ENCODE data around the gene OGDH.
"Not testable (repeated sequence)": the region's sequence is repeated elsewhere in the genome, so short reads cannot be mapped to it uniquely, and the experiment has no call there.

The OGDH gene

DNA sequence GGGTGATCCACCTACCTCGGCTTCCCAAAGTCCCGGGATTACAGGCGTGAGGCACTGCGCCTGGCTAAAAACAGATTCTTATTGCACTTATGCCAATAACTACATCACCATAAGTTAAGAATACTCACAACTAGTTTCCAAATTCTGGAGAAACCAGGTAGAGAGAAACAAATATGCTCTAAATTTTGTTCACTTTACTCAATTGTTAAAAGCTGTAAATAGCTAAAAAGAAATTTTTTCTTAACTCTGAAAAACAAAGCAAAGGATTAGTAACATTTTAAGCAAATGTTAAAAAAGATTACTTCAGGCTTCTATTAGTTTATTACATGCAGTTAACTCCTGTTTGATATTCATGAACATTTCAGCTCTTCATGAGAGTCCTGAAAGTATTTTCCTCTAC is 113.9 kb downstream of the OGDH start:
- Histone ChIP-seq H3K27me3 (ENCODE audit: control insufficient read depth in 1 of 2, insufficient read depth in 2 of 2, low read length in 2 of 2) (no peaks in the 10 kb centered on the region), H3K36me3 (ENCODE audit: insufficient read depth, low read length) (no peaks in the 10 kb centered on the region), H3K9ac (ENCODE audit: low read length) (no peak overlapping the region), H3K27ac (ENCODE audit: low read depth, low read length) (no peak overlapping the region), H3K9me3 (ENCODE audit: low read length) (no peaks in the 10 kb centered on the region), H3K4me3 (ENCODE audit: low read depth in 1 of 2, low read length in 2 of 2) (no peak overlapping the region), H3K4me1 (ENCODE audit: insufficient read depth, low read length) (no peaks in the 10 kb centered on the region)

DNA sequence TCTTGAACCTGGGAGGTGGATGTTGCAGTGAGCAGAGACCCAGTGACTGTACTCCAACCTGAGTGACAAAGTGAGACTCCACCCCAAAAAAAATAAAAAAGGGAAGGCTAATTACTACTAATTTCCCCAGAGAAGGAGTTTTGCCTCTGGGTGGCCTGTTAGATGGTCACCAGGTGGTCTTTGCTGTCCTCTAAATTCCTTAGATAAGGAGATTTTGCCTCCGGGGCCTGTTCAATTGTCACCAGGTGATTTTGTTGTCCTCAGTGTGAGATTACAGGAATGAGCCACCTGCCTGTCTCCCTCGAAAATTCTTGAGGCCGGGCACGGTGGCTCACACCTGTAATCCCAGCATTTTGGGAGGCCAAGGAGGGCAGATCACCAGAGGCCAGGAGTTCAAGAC is 117.8 kb downstream of the OGDH start:
- Histone ChIP-seq H3K27ac (ENCODE audit: low read depth, low read length) (no peak overlapping the region), H3K36me3 (ENCODE audit: insufficient read depth, low read length) (no peaks in the 10 kb centered on the region)

DNA sequence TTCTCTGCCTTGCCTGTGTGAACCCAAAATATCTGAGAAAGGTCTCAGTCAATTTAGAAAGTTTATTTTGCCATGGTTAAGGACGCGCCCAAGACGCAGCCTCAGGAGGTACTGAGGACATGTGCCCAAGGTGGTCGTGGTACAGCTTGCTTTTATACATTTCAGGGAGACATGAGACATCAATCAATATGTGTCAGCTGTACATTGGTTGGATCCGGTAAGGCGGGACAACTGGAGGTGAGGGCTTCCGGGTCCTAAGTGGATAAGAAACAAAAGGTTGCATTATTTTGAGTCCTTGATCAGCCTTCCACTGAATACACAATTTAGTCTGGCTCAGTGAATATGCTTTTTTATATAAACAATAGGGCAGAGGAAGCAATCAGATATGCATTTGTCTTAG is 119.8 kb downstream of the OGDH start:
- H3K27me3 ChIP-seq (ENCODE audit: control insufficient read depth in 1 of 2, insufficient read depth in 2 of 2, low read length in 2 of 2); H3K9me3 ChIP-seq (ENCODE audit: low read length); H3K4me1 ChIP-seq (ENCODE audit: insufficient read depth, low read length); H3K9ac ChIP-seq (ENCODE audit: low read length); H3K27ac ChIP-seq (ENCODE audit: low read depth, low read length); H3K4me3 ChIP-seq (ENCODE audit: low read depth in 1 of 2, low read length in 2 of 2); H3K36me3 ChIP-seq (ENCODE audit: insufficient read depth, low read length): not testable (repeated sequence)

More for the DNA sequence above, 117.8 kb downstream of the OGDH start:
- Histone ChIP-seq H3K4me3 (ENCODE audit: low read depth in 1 of 2, low read length in 2 of 2) (no peak overlapping the region), H3K4me1 (ENCODE audit: insufficient read depth, low read length) (no peaks in the 10 kb centered on the region), H3K27me3 (ENCODE audit: control insufficient read depth in 1 of 2, insufficient read depth in 2 of 2, low read length in 2 of 2) (no peaks in the 10 kb centered on the region), H3K9me3 (ENCODE audit: low read length) (no peaks in the 10 kb centered on the region), H3K9ac (ENCODE audit: low read length) (no peak overlapping the region)

DNA sequence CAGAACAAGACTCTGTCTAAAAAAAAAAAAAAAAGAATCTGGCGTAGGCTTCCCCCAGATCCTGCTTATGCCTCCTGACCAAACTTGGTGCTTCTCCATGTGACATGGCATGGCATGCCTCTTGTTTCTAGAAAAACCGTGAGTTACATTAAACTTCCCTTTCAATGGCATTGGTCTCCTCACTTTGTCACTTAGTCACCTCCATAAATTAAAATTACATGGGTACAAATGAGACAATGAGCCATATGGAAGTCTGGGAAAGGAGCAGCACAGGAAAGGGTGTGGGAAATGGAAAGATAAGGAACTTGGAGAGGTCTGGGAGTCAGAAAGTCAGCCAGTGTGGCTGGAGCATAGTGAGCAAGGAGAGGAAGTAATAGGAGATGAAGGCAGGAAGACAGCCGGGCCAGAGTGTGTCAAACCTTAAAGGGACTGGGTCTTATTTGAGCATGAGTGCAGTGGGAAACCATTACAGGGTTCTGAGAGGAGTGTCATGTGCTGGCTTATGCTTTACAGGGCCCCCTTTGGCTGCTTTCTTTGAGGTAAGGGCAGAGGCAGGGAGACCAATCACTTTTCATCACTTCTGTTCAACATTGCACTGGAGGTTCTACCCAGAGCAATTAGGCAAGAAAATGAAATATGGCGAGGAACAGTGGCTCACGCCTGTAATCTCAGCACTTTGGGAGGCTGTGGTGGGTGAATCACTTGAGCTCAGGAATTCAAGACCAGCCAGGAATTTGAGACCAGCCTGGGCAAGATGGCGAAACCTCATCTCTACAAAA is 120.9 kb downstream of the OGDH start:
- no peaks in the 10 kb centered on the region for H3K27me3 ChIP-seq (ENCODE audit: control insufficient read depth in 1 of 2, insufficient read depth in 2 of 2, low read length in 2 of 2)
- no peaks in the 10 kb centered on the region for H3K36me3 ChIP-seq (ENCODE audit: insufficient read depth, low read length)
- no peak overlapping the region for H3K27ac ChIP-seq (ENCODE audit: low read depth, low read length)
- no peaks in the 10 kb centered on the region for H3K9me3 ChIP-seq (ENCODE audit: low read length)
- no peaks in the 10 kb centered on the region for H3K4me1 ChIP-seq (ENCODE audit: insufficient read depth, low read length)
- H3K9ac ChIP-seq (ENCODE audit: low read length) = no peak overlapping the region
- no peak overlapping the region for H3K4me3 ChIP-seq (ENCODE audit: low read depth in 1 of 2, low read length in 2 of 2)

DNA sequence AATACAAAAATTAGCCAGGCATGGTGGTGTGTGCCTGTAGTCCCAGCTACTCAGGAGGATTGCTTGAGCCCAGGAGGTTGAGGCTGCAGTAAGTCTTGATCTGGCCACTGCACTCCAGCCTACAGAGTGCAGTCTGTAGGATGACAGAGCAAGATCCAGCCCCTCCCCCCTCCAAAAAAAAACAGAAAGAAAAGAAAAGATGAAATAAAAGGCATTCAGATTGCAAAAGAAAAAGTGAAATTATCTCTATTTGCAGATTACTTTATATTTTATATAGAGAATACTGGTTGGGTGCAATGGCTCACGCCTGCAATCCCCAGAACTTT is 121.5 kb downstream of the OGDH start:
- Histone ChIP-seq H3K9ac (ENCODE audit: low read length) (no peak overlapping the region), H3K4me1 (ENCODE audit: insufficient read depth, low read length) (no peaks in the 10 kb centered on the region), H3K36me3 (ENCODE audit: insufficient read depth, low read length) (no peaks in the 10 kb centered on the region), H3K4me3 (ENCODE audit: low read depth in 1 of 2, low read length in 2 of 2) (no peak overlapping the region), H3K27ac (ENCODE audit: low read depth, low read length) (no peak overlapping the region), H3K27me3 (ENCODE audit: control insufficient read depth in 1 of 2, insufficient read depth in 2 of 2, low read length in 2 of 2) (no peaks in the 10 kb centered on the region), H3K9me3 (ENCODE audit: low read length) (no peaks in the 10 kb centered on the region)

DNA sequence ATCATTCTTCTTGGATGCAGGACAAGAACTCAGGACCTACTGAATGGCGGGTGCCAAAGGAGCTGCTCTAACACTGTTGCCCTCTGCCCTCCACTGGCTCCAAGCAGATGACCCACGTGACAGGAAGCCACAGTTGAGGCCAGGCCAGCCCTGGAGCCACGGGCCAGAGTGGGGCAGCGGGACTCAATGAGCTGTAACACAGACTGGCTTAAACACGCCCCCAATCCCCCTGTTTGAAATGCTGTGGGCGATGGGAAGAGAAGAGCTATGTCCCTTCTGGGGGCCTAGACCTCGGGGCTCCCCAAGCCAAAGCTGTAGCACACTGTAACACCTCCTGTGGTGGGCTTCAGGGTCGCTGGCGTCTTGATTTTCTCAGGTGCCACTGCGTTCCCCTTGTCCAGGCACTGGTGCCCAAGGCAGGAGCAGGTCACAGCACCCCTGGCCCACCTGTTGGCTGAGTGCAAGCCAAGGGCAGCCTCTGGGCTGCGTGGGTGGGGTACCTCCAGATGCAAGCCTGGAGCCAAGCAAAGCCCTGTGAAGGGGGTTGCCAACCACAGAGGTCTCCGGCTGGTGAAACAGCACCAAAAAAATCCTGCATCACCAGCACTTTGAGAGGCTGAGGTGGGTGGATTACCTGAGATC is 123.6 kb downstream of the OGDH start:
- Histone ChIP-seq H3K4me3 (ENCODE audit: low read depth in 1 of 2, low read length in 2 of 2) (no peak overlapping the region), H3K36me3 (ENCODE audit: insufficient read depth, low read length) (no peaks in the 10 kb centered on the region), H3K9me3 (ENCODE audit: low read length) (no peaks in the 10 kb centered on the region), H3K27me3 (ENCODE audit: control insufficient read depth in 1 of 2, insufficient read depth in 2 of 2, low read length in 2 of 2) (no peaks in the 10 kb centered on the region), H3K4me1 (ENCODE audit: insufficient read depth, low read length) (no peaks in the 10 kb centered on the region), H3K27ac (ENCODE audit: low read depth, low read length) (no peak overlapping the region), H3K9ac (ENCODE audit: low read length) (no peak overlapping the region)

DNA sequence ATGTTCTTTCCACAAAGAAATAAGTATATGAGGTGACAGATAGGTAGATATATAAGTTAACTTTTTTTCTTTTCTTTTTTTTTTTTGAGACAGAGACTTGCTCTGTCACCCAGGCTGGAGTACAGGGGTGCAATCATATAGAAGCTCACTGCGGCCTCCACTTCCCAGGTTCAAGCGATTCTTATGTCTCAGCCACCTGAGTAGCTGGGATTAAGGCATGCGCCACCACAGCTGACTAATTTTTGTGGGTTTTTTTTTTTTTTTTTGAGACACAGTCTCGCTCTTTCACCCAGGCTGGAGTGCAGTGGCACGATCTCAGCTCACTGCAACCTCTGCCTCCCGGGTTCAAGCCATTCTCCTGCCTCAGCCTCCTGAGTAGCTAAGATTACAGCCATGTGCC is 126.5 kb downstream of the OGDH start:
- not testable (repeated sequence) for H3K4me1 ChIP-seq (ENCODE audit: insufficient read depth, low read length); H3K4me3 ChIP-seq (ENCODE audit: low read depth in 1 of 2, low read length in 2 of 2); H3K9ac ChIP-seq (ENCODE audit: low read length); H3K27ac ChIP-seq (ENCODE audit: low read depth, low read length); H3K36me3 ChIP-seq (ENCODE audit: insufficient read depth, low read length); H3K9me3 ChIP-seq (ENCODE audit: low read length); H3K27me3 ChIP-seq (ENCODE audit: control insufficient read depth in 1 of 2, insufficient read depth in 2 of 2, low read length in 2 of 2)

DNA sequence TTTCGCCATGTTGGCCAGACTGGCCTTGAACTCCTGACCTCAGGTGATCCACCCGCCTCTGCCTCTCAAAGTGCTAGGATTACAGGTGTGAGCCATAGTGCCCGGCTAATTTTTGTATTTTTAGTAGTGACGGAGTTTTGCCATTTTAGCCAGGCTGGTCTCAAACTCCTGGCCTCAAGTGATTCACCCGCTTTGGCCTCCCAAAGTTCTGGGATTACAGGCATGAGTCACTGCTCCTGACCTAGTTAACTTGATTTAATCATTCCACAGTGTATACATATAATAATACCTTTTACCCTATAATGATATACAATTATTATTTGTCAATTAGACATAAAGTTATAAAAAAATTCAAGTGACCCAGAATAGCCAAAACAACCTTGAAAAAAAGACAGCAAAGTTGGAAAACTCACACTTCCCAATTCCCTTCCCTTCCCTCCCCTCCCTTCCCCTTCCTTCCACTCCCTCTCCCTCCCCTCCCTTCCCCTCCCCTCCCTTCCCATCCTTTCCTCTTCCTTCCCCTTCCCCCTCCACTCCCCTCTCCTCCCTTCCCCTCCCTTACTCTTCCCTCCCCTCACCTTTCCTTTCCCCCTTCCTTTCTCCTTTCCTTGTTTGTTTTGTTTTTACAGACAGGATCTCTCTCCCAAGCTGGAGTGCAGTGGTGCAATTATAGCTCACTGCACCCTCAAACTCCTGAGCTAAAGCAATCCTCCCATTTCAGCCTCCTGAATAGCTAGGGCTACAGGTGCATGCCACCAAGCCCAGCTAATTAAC is 127.5 kb downstream of the OGDH start:
- no peaks in the 10 kb centered on the region for H3K36me3 ChIP-seq (ENCODE audit: insufficient read depth, low read length)
- no peaks in the 10 kb centered on the region for H3K27me3 ChIP-seq (ENCODE audit: control insufficient read depth in 1 of 2, insufficient read depth in 2 of 2, low read length in 2 of 2)
- H3K4me3 ChIP-seq (ENCODE audit: low read depth in 1 of 2, low read length in 2 of 2) = no peak overlapping the region
- H3K9ac ChIP-seq (ENCODE audit: low read length) = no peak overlapping the region
- no peak overlapping the region for H3K27ac ChIP-seq (ENCODE audit: low read depth, low read length)
- no peaks in the 10 kb centered on the region for H3K4me1 ChIP-seq (ENCODE audit: insufficient read depth, low read length)
- H3K9me3 ChIP-seq (ENCODE audit: low read length) = no peaks in the 10 kb centered on the region

DNA sequence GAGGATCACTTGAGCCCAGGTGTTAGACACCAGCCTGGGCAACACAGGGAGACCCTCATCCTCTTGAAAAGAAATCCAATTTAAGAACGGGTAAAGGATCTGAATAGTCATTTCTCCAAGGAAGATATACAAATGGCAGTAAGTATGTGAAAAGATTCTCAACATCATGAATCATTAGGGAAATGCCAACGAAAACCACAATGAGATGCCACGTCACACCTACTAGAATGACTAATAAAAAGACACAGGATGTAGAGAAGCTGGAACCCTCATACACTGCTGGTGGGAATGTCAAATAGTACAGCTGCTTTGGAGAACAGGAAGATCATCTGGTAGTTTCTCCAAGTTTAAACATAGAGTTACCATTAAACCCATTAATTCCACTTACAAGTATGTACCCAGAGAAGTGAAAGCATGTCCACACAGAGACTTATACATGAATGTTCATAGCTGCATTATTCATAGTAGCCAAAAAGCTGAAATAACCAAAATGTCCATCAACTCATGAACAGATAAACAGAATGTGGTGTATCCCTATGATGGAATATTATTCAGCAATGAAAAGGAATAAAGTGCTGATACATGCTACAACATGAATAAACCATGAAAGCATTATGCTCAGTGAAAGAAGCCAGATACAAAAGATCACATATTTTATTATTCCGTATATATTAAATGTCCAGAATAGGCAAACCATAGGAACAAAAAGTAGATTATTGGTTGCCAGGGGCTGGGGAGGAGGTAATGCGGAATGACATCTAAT is 129.2 kb downstream of the OGDH start:
- no peaks in the 10 kb centered on the region for H3K36me3 ChIP-seq (ENCODE audit: insufficient read depth, low read length)

DNA sequence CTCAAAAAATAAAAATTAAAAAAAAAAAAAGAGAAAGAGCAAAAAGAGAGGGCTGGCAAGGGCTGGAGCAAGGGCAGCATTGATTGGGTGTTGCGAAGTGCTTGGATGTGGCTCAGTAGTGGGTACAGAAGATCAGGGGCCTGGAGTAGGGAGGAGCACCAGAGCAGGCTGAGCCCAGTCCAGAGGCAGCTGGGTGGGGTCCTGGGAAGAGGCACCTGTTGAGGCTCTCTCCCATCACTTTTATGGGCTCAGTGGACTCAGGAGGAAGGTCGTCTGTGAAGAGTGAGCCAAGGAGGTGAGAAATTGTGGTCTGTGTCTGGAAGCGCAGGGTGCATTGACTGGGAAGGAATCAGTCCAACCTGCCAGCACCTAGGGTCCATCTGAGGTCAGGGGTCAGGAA is 130.5 kb downstream of the OGDH start:
- H3K27ac ChIP-seq (ENCODE audit: low read depth, low read length) = no peak overlapping the region
- no peaks in the 10 kb centered on the region for H3K36me3 ChIP-seq (ENCODE audit: insufficient read depth, low read length)
- no peak overlapping the region for H3K4me3 ChIP-seq (ENCODE audit: low read depth in 1 of 2, low read length in 2 of 2)
- no peak overlapping the region for H3K9ac ChIP-seq (ENCODE audit: low read length)
- no peaks in the 10 kb centered on the region for H3K4me1 ChIP-seq (ENCODE audit: insufficient read depth, low read length)
- no peaks in the 10 kb centered on the region for H3K9me3 ChIP-seq (ENCODE audit: low read length)
- no peaks in the 10 kb centered on the region for H3K27me3 ChIP-seq (ENCODE audit: control insufficient read depth in 1 of 2, insufficient read depth in 2 of 2, low read length in 2 of 2)

More for the DNA sequence above, 129.2 kb downstream of the OGDH start:
- H3K4me3 ChIP-seq (ENCODE audit: low read depth in 1 of 2, low read length in 2 of 2) = no peak overlapping the region
- H3K27me3 ChIP-seq (ENCODE audit: control insufficient read depth in 1 of 2, insufficient read depth in 2 of 2, low read length in 2 of 2) = no peaks in the 10 kb centered on the region
- H3K27ac ChIP-seq (ENCODE audit: low read depth, low read length) = no peak overlapping the region
- no peaks in the 10 kb centered on the region for H3K9me3 ChIP-seq (ENCODE audit: low read length)
- H3K9ac ChIP-seq (ENCODE audit: low read length) = no peak overlapping the region
- H3K4me1 ChIP-seq (ENCODE audit: insufficient read depth, low read length) = no peaks in the 10 kb centered on the region

DNA sequence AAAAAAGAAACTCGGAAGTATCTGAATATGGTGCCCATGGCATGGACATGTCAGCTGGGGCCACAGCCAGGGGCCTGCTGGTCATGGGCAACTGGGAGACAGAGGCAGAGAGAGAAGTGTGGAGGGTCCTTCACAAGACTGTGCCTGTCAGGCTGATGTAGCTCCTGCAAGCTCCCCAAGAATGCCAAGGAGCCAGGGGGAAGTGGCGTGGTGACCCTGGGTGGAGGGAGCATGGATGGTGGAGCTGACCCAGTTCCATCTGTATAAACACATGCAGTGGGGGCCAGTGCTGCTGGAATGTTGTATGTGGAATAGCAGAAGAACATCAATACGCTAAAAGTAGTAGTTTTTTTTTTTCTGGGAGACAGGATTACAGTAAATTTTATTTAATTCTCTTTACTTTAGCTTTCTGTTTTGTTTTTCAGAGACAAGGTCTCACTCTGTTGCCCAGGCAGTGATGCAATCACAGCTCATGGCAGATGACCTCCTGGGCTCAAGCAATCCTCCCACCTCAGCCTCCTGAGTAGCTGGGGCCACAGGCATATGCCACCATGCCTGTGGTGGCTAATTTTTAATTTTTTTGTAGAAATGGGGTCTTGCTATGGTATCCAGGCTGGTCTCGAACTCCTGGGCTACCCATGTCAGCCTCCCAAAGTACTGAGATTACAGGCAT is 131.8 kb downstream of the OGDH start:
- H3K4me3 ChIP-seq (ENCODE audit: low read depth in 1 of 2, low read length in 2 of 2) = no peak overlapping the region
- H3K27ac ChIP-seq (ENCODE audit: low read depth, low read length) = no peak overlapping the region

More for the DNA sequence above, 131.8 kb downstream of the OGDH start:
- Histone ChIP-seq H3K4me1 (ENCODE audit: insufficient read depth, low read length) (no peaks in the 10 kb centered on the region), H3K9me3 (ENCODE audit: low read length) (no peaks in the 10 kb centered on the region), H3K9ac (ENCODE audit: low read length) (no peak overlapping the region), H3K27me3 (ENCODE audit: control insufficient read depth in 1 of 2, insufficient read depth in 2 of 2, low read length in 2 of 2) (no peaks in the 10 kb centered on the region), H3K36me3 (ENCODE audit: insufficient read depth, low read length) (no peaks in the 10 kb centered on the region)
